GM18526 (cell line): ENCODE results near the gene ACD.

ENCODE experiments used
- POLR2A ChIP-seq: IDR thresholded peaks from 3 replicates; pipeline ENCODE4 v1.6.1; 2011; ENCODE audit not compliant: insufficient read length; ENCODE audit errors: extremely low read depth

ACD gene

DNA sequence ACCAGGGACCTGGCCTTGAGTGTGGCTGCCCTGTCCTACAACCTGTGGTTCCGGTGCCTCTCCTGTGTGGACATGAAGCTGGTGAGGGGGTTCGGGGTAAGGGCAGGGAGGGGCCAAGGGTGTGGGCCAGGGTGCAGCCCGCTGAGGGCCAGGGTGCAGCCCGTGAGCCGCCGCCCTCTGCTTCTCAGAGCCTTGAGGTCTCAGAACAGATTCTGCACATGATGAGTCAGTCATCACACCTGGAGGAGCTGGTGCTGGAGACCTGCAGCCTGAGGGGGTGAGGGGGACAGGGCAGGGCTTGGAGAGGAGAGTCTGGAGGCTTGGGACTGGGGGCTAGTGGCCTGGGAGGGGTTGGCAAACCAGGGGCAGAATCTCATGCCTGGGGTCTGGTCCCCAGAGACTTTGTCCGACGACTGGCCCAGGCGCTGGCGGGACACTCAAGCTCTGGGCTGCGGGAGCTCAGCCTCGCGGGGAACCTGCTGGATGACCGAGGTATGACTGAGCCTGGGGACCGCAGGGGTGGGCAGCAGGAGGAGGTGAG, 12.9 kb downstream of the ACD start:
- TF ChIP-seq POLR2A: no peak

DNA sequence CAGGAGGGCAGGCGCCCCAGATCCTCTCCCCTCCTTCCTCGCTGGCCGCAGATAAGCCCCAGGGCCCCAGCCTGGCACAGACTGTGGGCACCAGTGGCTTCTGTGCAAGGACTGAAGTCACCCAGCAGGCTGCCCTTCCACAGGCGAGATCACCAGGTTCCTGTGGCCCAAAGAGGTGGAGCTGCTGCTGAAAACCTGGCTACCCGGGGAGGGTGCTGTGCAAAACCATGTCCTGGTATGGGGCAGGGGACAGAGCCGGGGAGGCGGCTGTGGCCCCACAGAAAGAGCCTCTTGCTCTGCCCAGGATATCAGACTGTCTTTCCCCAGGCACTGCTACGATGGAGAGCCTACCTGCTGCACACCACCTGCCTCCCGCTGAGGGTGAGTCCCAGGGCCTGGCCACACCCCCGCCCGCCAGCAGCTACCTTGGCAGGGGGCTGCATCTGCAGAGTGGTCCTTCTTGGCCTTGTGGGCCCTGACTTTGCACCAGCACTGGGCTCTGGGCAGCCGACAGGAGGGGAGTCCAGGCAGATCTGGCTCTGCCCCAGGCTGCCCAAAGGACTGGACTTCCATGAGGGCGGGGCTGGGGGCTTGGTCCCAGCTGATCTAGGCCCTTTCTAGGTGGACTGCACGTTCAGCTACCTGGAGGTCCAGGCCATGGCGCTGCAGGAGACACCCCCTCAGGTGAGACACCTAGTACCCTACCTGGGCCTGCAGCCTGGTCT, 14.5 kb downstream of the ACD start:
- TF ChIP-seq POLR2A: no peak

DNA sequence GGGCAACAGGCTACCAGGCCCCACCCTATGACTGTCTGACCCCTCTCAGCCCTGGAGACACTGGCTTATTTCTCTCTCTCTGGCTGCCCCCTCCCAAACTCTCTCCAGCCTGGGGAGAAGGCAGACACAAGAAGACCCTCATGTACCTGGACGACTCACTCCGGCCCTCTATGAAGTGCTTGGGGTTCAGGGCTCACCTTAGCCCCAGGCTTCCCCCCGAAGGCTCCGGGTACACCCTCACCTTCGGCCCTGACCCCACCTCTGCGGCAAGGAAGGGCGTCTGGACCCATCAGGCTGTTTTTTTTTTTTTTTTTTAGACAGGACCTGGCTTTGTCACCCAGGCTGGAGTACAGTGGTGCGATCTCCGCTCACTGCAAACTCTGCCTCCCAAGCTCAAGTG, 16.0 kb downstream of the ACD start:
- TF ChIP-seq POLR2A: no peak

DNA sequence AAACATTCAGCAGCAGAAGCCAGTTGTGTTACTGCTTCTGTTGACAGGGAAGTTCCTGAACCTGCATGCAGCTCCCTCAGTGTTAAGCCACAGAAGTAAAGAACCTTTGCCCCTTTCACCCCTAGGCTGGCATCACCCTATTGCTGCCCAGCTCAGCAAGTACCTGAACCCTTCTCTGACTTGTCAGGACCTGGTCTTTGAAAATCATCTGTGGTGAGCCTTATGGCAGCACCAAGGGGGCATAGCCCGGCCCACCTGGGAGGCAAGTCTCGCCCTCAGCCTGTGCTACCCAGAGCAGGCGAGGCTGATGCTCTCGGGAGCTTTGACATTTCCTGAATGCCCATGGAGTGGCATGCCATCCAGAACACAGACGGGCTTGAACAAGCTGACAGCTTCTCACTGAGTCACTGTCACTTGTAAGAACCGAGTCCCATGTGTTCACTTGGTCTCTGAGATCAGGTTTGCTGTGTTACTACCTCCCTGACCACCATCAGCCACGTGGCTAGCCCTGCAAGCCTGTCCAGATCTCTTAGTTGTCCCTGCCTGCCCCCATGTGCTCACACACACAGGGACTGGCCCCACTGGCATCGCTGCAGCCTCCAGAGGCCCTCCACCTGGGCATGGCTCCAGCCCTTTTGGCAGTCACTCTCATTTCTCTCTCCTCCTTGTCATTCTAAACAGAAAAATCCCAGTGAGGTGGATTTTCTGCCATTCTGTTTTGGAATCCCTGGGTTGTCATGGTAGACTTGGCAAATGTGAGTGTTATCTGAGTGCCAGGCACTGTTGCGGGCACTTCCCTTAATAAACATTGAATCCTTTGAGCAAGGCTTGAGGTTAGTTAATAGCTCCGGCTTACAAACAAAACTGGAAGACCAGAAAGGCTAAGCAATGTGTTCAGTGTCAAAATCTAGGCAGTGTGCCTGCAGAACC, 18.0 kb downstream of the ACD start:
- TF ChIP-seq POLR2A: no peak

DNA sequence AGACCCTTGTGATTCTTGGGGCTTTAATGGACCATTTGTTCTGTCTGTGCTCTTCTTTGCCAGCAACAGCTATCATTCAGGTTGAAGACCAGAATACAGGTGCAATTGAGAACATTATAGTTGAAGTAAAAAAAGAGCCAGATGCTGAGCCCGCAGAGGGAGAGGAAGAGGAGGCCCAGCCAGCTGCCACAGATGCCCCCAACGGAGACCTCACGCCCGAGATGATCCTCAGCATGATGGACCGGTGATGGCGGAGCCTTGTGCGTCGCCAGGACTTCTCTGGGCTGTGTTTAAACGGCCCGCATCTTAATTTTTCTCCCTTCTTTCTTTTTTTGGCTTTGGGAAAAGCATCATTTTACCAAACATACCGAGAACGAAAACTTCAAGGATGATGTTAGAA, 22.4 kb downstream of the ACD start:
- TF ChIP-seq POLR2A: no peak

DNA sequence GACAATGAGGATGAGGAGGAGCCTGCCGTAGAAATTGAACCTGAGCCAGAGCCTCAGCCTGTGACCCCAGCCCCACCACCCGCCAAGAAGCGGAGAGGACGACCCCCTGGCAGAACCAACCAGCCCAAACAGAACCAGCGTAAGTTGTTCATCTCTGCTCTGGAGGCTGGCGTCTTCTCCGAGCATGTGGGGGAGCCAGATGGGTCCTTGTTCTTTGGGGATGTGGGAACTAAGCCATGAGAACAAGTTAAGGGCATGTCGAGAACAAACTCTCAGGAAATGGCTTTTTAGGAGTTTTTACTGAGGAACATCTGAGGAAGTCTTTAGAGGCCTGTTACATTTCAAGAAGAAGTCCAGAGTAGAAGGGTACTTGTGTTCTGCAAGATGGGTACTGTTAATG, 23.3 kb downstream of the ACD start:
- TF ChIP-seq POLR2A: no peak

DNA sequence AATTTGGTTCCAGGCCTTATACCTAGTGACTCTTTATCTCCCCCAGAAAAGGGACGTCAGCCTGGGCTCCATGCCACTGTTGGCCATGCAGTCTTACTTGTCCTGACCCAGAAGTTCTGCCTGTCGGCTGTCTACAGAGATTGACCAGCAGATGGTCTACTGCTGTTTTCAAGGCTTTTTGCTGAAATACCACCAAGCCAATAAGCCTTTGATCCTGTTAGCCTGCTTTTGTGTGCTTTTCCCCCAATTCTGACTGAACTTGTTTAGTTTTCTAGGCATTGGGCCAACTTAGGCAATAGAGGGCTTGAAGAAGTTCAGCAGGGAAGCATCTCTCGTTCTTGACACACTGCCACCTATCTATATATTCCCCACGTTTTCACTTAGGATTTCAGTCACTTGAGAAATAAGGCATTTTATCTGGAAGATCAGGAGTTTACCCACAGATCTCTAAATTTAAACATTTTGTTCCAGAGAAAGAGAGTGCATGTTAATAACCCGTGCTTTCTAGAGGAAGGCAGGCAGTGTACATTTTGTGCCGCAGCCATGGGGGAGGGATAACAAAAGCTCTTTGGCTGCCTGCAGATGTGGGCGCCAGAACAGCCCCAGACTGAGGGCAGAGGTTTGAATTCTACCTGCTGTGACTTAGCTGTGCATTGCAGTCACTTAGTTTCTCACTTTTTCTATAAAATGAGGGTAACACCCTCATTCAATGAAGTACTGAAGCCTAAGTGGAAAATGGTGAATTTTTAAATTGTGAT, 27.5 kb downstream of the ACD start:
- TF ChIP-seq POLR2A: no peak

DNA sequence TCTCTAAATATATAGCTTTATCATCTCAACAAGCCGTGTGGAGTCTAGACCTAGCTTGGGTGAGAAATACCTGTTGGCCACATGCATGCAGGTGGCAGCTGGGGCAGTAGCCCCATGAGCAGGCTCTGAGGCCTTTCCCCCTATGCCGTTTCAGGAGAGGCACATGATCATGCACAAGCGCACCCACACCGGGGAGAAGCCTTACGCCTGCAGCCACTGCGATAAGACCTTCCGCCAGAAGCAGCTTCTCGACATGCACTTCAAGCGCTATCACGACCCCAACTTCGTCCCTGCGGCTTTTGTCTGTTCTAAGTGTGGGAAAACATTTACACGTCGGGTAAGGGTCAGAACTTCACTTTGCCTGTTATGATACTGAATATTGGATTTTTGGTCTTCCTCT, 31.8 kb downstream of the ACD start:
- TF ChIP-seq POLR2A: no peak

DNA sequence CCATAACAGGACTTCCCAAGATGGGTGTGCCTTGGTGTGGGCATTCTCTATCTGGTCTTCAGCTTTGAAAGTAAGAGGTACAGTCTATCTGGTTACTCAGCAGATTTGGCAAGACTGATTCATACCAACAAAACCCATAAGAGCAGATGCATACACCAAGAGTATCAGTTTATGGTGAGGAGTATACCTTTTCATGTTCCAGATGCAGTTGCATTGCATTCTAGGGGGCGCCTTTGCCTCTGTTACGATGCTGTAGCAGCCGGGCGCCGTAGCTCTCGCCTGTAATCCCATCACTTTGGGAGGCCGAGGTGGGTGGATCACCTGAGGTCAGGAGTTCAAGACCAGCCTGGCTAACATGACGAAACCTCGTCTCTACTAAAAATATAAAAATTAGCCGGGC, 46.3 kb downstream of the ACD start:
- TF ChIP-seq POLR2A: no peak

DNA sequence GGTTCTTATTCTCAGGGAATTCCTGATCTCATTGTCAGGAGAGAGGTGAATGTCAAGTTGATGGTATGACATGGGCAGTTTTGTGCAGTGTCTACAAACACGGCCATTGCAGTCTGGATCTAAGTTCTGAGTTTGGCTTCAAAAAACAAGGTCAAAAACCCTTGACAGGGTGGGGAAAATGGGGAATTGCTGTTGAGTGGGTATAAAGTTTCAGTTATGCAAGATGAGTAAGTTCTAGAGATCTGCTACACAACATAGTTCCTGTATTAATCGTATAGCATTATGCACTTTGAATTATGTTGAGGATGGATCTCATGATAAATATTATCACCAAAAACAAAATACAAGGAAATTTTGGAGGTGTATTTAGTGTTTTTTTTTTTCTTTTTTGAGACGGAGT, 51.7 kb downstream of the ACD start:
- no peak for TF ChIP-seq POLR2A
